ENCODE data around the gene RPL38. TPM values are rescaled to one million over a fixed set of nuclear protein-coding genes. Genes with fewer than 3 reads are reported as not detected.

Gene RPL38
- total and polyA plus RNA-seq, 2 experiments from 2014 or later = 176 to 986 TPM

GRCh38 chr17:74163271-74163821, 40.1 kb upstream of the RPL38 start:
- 46 to 50% methylated on average over 10 to 11 of the region's 11 CpGs for WGBS, 2 experiments (ENCODE audit: low coverage in 1 of 2, low lambda C conversion rate in 2 of 2, missing lambda C conversion rate in 2 of 2)
- in situ Hi-C loops (cut with MboI) = loop anchor here (25.0 kb wide), 1 partner anchor 726 kb away; no protein-coding TSS in a partner anchor

GRCh38 chr17:74163836-74164235, 39.6 kb upstream of the RPL38 start:
- Histone ChIP-seq H3K27ac (no peak overlapping the region), H4K20me1 (ENCODE audit: insufficient read depth) (no peaks in the 10 kb centered on the region), H3K9ac (no peak overlapping the region), H3K36me3 (ENCODE audit: low read depth) (no peaks in the 10 kb centered on the region), H3K27me3 (replicated peaks; ENCODE audit: insufficient read depth) (no peaks in the 10 kb centered on the region), H3K9me2 (ENCODE audit: insufficient read depth) (no peaks in the 10 kb centered on the region), H3K4me1 (ENCODE audit: insufficient read depth) (no peaks in the 10 kb centered on the region), H3K9me3 (ENCODE audit: low read depth) (no peaks in the 10 kb centered on the region), H2AFZ (no peak overlapping the region), H3K4me3 (no peak overlapping the region), H3F3A (ENCODE audit: insufficient read depth) (no peaks in the 10 kb centered on the region), H3K4me2 (ENCODE audit: unreplicated experiment) (no peak overlapping the region), H3K79me2 (ENCODE audit: insufficient read depth) (no peaks in the 10 kb centered on the region)
- no peak for TF ChIP-seq EZH2 (IDR thresholded peaks at IDR 0.05; ENCODE audit: insufficient read depth, poor library complexity, severe bottlenecking)
- TF ChIP-seq EZH2phosphoT487 (IDR thresholded peaks at IDR 0.05; ENCODE audit: insufficient read depth, low read depth) = no peak
- DNase-seq = no peak
- in situ Hi-C loops (cut with MboI) = loop anchor here (25.0 kb wide), 1 partner anchor 727 kb away; no protein-coding TSS in a partner anchor
- WGBS, 2 experiments (ENCODE audit: low coverage in 1 of 2, low lambda C conversion rate in 2 of 2, missing lambda C conversion rate in 2 of 2) = 70 to 71% methylated on average over 7 of the region's 7 CpGs

More at GRCh38 chr17:74163271-74163821, 40.1 kb upstream of the RPL38 start:
- Histone ChIP-seq H3K4me2 (ENCODE audit: unreplicated experiment) (no peak overlapping the region), H3K79me2 (ENCODE audit: insufficient read depth) (no peaks in the 10 kb centered on the region), H2AFZ (no peak overlapping the region), H3K9me3 (ENCODE audit: low read depth) (no peaks in the 10 kb centered on the region), H3K27me3 (replicated peaks; ENCODE audit: insufficient read depth) (no peaks in the 10 kb centered on the region), H3F3A (ENCODE audit: insufficient read depth) (no peaks in the 10 kb centered on the region), H3K36me3 (ENCODE audit: low read depth) (no peaks in the 10 kb centered on the region), H3K27ac (no peak overlapping the region), H3K4me3 (no peak overlapping the region), H3K9ac (no peak overlapping the region), H3K4me1 (ENCODE audit: insufficient read depth) (no peaks in the 10 kb centered on the region), H4K20me1 (ENCODE audit: insufficient read depth) (no peaks in the 10 kb centered on the region), H3K9me2 (ENCODE audit: insufficient read depth) (no peaks in the 10 kb centered on the region)
- TF ChIP-seq EZH2 (IDR thresholded peaks at IDR 0.05; ENCODE audit: insufficient read depth, poor library complexity, severe bottlenecking) (no peak), EZH2phosphoT487 (IDR thresholded peaks at IDR 0.05; ENCODE audit: insufficient read depth, low read depth) (no peak)
- no peak for DNase-seq

DNA sequence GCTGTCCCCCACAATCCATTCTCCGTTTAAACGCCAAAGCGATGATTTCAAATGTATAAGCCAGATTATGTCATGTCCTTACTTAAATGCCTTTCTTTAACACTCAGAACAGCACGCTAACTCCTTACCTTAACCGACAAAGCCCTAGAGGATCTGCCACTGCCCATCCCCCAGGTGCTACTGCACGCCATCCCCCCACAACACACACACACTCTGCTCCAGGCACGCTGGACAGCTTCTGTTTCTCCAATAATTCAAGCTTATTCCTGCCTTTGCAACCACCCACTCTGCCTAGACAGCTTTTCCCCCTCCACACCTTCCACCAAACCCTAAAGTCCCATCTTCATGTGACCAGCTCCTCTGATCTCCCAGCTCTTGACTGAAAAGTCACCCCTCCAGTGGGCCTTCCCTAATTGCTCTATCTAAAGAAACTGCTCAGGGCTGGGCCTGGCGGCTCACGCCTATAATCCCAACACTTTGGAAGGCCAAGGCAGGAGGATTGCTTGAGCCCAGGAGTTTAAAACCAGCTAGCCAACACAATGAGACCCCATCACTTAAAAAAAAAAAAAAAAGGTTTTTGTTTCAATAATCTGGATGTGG, 38.9 kb upstream of the RPL38 start:
- no peak overlapping the region for H3K4me2 ChIP-seq (ENCODE audit: unreplicated experiment)
- H3K27me3 ChIP-seq (replicated peaks; ENCODE audit: insufficient read depth) = peaks cover 4% of the 10 kb centered on the region; the same call in 1 of the 2 replicates
- no peaks in the 10 kb centered on the region for H3K79me2 ChIP-seq (ENCODE audit: insufficient read depth)
- no peak overlapping the region for H2AFZ ChIP-seq
- H4K20me1 ChIP-seq (ENCODE audit: insufficient read depth) = no peaks in the 10 kb centered on the region
- no peak overlapping the region for H3K27ac ChIP-seq
- 63 to 69% methylated on average over 9 of the region's 9 CpGs for WGBS, 2 experiments (ENCODE audit: low coverage in 1 of 2, low lambda C conversion rate in 2 of 2, missing lambda C conversion rate in 2 of 2)
- no peaks in the 10 kb centered on the region for H3K36me3 ChIP-seq (ENCODE audit: low read depth)
- H3F3A ChIP-seq (ENCODE audit: insufficient read depth) = no peaks in the 10 kb centered on the region
- no peak overlapping the region for H3K9ac ChIP-seq
- H3K9me3 ChIP-seq (ENCODE audit: low read depth) = no peaks in the 10 kb centered on the region
- H3K4me1 ChIP-seq (ENCODE audit: insufficient read depth) = no peaks in the 10 kb centered on the region
- in situ Hi-C loops (cut with MboI) = loop anchor here (25.0 kb wide), 1 partner anchor 727 kb away; no protein-coding TSS in a partner anchor
- H3K9me2 ChIP-seq (ENCODE audit: insufficient read depth) = no peaks in the 10 kb centered on the region
- DNase-seq = no peak
- no peak overlapping the region for H3K4me3 ChIP-seq
- TF ChIP-seq EZH2 (IDR thresholded peaks at IDR 0.05; ENCODE audit: insufficient read depth, poor library complexity, severe bottlenecking) = no peak
- TF ChIP-seq EZH2phosphoT487 (IDR thresholded peaks at IDR 0.05; ENCODE audit: insufficient read depth, low read depth) = no peak

DNA sequence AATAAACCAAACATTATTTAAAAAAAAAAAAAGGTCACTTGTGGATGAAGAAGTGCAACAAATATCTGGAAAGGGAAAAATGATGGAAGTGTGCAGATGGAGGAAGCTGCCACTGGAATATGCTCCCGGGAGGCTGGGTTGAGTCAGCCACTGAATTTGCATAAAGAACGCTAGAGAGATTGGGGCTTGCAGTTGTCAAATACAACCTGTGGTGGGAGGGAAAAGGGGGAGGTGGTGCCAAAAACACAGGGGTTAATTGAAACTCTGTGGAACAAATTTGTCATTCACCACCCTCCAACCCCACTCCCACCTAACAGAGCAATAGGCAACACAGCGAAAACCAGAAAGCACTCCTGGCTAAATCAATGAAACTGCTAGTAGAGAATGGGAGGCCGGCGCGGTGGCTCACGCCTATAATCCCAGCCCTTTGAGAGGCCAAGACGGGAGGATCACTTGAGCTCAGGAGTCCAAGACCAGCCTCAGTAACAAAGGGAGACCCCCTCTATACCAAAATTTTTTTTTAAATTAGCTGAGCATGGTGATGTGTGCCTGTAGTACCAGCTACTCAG, 37.6 kb upstream of the RPL38 start:
- H4K20me1 ChIP-seq (ENCODE audit: insufficient read depth) = no peaks in the 10 kb centered on the region
- no peaks in the 10 kb centered on the region for H3K9me2 ChIP-seq (ENCODE audit: insufficient read depth)
- H3K79me2 ChIP-seq (ENCODE audit: insufficient read depth) = no peaks in the 10 kb centered on the region
- in situ Hi-C loops (cut with MboI) = loop anchor here (25.0 kb wide), 1 partner anchor 729 kb away; no protein-coding TSS in a partner anchor
- H3K4me3 ChIP-seq = no peak overlapping the region
- DNase-seq = no peak
- H3K9ac ChIP-seq = no peak overlapping the region
- no peaks in the 10 kb centered on the region for H3K9me3 ChIP-seq (ENCODE audit: low read depth)
- H3K27ac ChIP-seq = no peak overlapping the region
- no peaks in the 10 kb centered on the region for H3K4me1 ChIP-seq (ENCODE audit: insufficient read depth)
- peaks cover 4% of the 10 kb centered on the region; the same call in 1 of the 2 replicates for H3K27me3 ChIP-seq (replicated peaks; ENCODE audit: insufficient read depth)
- 69% methylated on average over 8 of the region's 8 CpGs for WGBS, 2 experiments (ENCODE audit: low coverage in 1 of 2, low lambda C conversion rate in 2 of 2, missing lambda C conversion rate in 2 of 2)
- H3K4me2 ChIP-seq (ENCODE audit: unreplicated experiment) = no peak overlapping the region
- H3K36me3 ChIP-seq (ENCODE audit: low read depth) = no peaks in the 10 kb centered on the region
- no peak for TF ChIP-seq EZH2 (IDR thresholded peaks at IDR 0.05; ENCODE audit: insufficient read depth, poor library complexity, severe bottlenecking)
- no peak for TF ChIP-seq EZH2phosphoT487 (IDR thresholded peaks at IDR 0.05; ENCODE audit: insufficient read depth, low read depth)
- H2AFZ ChIP-seq = no peak overlapping the region
- no peaks in the 10 kb centered on the region for H3F3A ChIP-seq (ENCODE audit: insufficient read depth)
